Motor neuron (in vitro differentiated cells): ENCODE data around the gene KNSTRN. TPM values are rescaled to one million over a fixed set of nuclear protein-coding genes. Genes with fewer than 3 reads are reported as not detected.

Experiments used
- ATAC-seq, 8 experiments: fragments of 200-7000 bp; cut with Tn5 transposase; replicated peaks in 6 of 8; 2 replicates each; pipeline ENCODE4 v1.8.0; 2021; ENCODE audit warnings: mild to moderate bottlenecking in 8 of 8, moderate library complexity in 8 of 8
- H3K27ac ChIP-seq, 2 donors: fragments of 250-450 bp; sonication (Bioruptor Pico); 2 replicates each; pipeline ENCODE4 v1.9.0; 2021; ENCODE audit warnings: antibody characterized with exemption in 2 of 2, mild to moderate bottlenecking in 2 of 2, moderate library complexity in 1 of 2
- H3K4me1 ChIP-seq, 2 donors: fragments of 250-450 bp; sonication (Bioruptor Pico); replicated peaks in 1 of 2; 2 replicates each; pipeline ENCODE4 v1.6.1; 2021; ENCODE audit warnings: antibody characterized with exemption in 2 of 2, mild to moderate bottlenecking in 2 of 2, moderate library complexity in 1 of 2
- H3K4me3 ChIP-seq, 5 donors: fragments of 250-450 bp; sonication (Bioruptor Pico); 2 replicates each; pipeline ENCODE4 v1.9.0; 2021; ENCODE audit warnings: antibody characterized with exemption in 5 of 5, mild to moderate bottlenecking in 5 of 5, moderate library complexity in 4 of 5
- WGBS, 10 experiments: fragments of 450-650 bp; shearing (Covaris generic); methylation state at CpG; one replicate each; pipeline ENCODE4 v1.0.0; 2022; 5-methylcytosine and 5-hydroxymethylcytosine counted together
- in situ Hi-C, 9 experiments: fragments of 400-800 bp; cut with MboI; loops; one replicate each; pipeline ENCODE4 v1.15.0; 2021; ENCODE audit warnings: low sequenced_read_pairs in 9 of 9, low pct_unique_long_range_greater_than_20kb in 2 of 9; ENCODE audit not compliant: unreplicated experiment in 9 of 9
- total RNA-seq, 8 experiments: library from RNA; unstranded; fragments of 300-600 nt; gene quantifications; 2 replicates each; pipeline versions ENCODE4 v1.2.3 to v1.2.4, GENCODE V29; 2022

KNSTRN gene
- total RNA-seq, 8 experiments from 2014 or later = 19.5 to 63.3 (median 29.3) TPM

DNA sequence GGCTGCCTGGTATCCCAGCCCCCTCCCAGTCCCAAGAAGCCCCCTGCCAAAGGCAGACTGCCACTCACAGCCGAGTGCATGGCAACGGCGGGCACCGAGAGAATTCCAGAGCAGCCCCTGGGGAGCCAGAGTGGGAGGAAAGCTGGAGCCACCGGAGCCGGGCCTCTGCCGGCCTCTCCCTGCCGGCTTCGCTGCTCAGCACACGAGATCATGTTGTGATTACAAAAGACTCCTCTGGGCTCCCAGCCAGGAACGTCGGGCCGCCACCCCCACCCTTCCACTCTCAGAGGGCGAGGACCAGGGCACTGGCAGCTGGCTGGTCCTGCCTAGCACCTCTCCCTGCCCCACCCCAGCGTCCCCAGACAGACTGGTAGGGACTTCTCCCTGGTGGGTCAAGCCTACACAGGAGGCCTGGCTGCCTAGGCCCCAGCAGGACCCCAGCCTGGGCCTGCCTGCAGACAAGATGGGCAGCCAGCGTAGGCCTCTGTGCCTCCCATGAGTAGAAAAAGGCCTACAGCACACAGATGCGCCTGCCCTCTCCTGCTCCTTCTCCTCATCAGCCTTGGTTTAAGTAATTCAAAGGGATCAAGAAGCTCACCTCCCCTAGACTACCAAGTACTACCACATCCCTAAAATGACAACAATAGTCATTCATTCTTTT, 41.7 kb upstream of the KNSTRN start, which contains the start of gene CCDC9B:
Gene CCDC9B (minus strand): TSS at position 200 of the 661 bp plus-strand sequence. CDS start 120 bp downstream, at position 80.
- Histone ChIP-seq H3K4me3 (no peak within 1 kb of the TSS), H3K27ac (peak within 1 kb of the TSS; percentile 57 to 72)

DNA sequence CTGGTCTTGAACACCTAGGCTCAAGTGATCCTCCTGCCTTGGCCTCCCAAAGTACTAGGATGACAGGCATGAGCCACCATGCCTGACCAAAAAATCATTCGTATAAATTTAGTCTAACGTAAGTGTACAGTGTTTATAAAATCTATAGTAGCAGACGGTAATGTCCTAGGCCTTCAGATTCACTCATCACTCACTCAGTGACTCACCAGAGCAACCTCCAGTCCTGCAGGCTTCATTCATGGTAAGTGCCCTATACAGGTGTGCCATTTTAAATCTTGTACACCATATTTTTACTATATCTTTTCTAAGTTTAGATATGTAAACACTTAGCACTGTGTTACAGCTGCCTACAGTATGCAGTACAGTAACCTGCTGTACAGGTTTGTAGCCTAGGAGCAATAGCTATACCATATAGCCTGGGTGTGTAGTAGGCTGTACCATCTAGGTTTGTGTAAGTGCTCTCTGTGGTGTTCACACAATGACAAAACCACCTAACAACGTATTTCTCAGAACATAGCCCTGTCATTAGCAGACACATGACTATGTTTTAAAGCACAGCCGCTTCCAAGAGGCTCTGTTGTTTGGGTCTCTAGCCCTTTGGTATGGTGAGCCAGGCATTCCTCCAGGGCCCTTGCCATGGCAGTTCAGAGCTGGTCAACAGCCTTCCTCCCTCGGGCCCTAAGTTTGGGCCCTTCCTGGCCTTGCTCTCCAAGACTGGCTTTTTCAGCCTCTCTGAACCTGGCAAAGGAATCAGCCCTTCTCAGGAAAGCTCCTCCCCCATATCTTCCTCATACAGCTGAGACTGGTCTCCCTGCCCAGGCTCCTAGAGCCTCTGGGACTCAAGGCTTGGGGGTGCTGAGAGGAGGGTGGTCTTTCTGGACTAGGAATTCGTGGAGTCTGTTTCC, 39.9 kb upstream of the KNSTRN start:
- H3K4me3 ChIP-seq = no peak overlapping the region
- 0 to 93% (median 56%) methylated on average over 1 to 7 of the region's 7 CpGs; no CpG with 5 or more reads in 1 of the 10 experiments for WGBS, 10 experiments
- no peak overlapping the region for H3K27ac ChIP-seq
- in situ Hi-C loops = no loop called here
- peaks cover 25 to 26% of the 10 kb centered on the region in 2 donors for H3K4me1 ChIP-seq
- ATAC-seq = no peak

More for the DNA sequence above, 41.7 kb upstream of the KNSTRN start, which contains the start of gene CCDC9B:
- H3K4me1 ChIP-seq = peaks cover 26 to 31% of the 10 kb centered on the region in 2 donors
- ATAC-seq = peak; percentile 68 to 87 (median 76)
- in situ Hi-C loops = no loop called here
- 53 to 100% (median 83%) methylated on average over 1 to 6 of the region's 17 CpGs; no CpG with 5 or more reads in 7 of the 10 experiments for WGBS, 10 experiments

DNA sequence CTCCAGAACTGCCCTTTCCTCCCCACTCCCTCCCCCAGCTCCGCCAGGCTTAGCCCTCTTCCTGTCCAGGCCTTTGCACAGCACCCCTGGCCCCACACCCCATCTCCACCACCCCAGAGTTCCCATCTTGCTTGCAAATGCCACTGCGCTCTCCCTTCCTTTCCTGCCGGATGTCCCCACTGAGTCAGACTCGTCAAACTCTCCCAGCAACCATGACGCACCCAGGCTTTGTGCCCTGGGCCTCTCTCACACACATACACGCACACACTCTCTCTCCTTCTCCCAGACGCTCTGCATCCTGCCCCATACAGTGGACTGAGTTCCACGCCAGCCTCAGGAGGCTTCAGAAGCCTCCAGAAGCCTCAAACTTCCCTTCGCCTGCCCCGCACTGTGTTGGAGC, 39.0 kb upstream of the KNSTRN start:
- ATAC-seq = peak in 3 of 8 experiments; percentile 9 to 52 (median 17)
- 40 to 100% methylated on average over 1 to 2 of the region's 10 CpGs; no CpG with 5 or more reads in 8 of the 10 experiments for WGBS, 10 experiments
- Histone ChIP-seq H3K4me1 (peaks cover 19 to 20% of the 10 kb centered on the region in 2 donors), H3K4me3 (no peak overlapping the region), H3K27ac (no peak overlapping the region)
- in situ Hi-C loops = no loop called here

GRCh38 chr15:40344217-40344616, 38.3 kb upstream of the KNSTRN start:
- no peak overlapping the region for H3K27ac ChIP-seq
- peaks cover 19 to 20% of the 10 kb centered on the region in 2 donors for H3K4me1 ChIP-seq
- H3K4me3 ChIP-seq = no peak overlapping the region
- in situ Hi-C loops = no loop called here
- WGBS, 10 experiments = 37 to 100% (median 60%) methylated on average over 1 to 4 of the region's 6 CpGs; no CpG with 5 or more reads in 2 of the 10 experiments
- no peak for ATAC-seq

DNA sequence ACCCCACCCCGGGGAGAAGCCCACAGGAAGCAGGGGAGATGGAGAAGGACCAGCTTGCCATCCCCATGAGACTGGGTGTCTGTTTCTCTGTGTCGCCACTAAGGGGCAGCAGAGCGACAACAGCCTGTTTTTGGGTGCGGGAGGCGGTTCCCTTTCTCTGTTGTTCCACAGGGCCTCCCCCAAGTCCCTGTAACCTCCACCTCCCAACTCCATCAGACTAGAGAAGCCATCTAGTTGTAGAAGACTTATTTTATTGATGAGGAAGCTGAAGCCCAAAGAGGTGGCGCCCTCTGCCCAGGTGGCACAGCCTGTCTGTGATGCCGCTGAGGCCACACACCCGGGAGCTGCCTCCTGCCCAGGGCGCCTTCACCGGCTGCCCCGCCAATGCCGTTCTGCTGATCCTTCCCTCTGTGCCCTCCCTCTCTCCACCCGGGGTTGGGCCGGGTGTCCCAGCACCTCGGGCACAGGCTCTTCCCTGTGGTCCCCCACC, 37.8 kb upstream of the KNSTRN start:
- in situ Hi-C loops = no loop called here
- peak in 3 of 8 experiments; percentile 4 to 50 (median 7) for ATAC-seq
- Histone ChIP-seq H3K4me1 (peaks cover 16 to 17% of the 10 kb centered on the region in 2 donors), H3K27ac (no peak overlapping the region), H3K4me3 (no peak overlapping the region)
- WGBS, 10 experiments = 43 to 86% methylated on average over 4 to 9 of the region's 15 CpGs; no CpG with 5 or more reads in 8 of the 10 experiments

- no peak for ATAC-seq
- in situ Hi-C loops = no loop called here
Measured at GRCh38 chr15:40345225-40345866, 37.2 kb upstream of the KNSTRN start.

DNA sequence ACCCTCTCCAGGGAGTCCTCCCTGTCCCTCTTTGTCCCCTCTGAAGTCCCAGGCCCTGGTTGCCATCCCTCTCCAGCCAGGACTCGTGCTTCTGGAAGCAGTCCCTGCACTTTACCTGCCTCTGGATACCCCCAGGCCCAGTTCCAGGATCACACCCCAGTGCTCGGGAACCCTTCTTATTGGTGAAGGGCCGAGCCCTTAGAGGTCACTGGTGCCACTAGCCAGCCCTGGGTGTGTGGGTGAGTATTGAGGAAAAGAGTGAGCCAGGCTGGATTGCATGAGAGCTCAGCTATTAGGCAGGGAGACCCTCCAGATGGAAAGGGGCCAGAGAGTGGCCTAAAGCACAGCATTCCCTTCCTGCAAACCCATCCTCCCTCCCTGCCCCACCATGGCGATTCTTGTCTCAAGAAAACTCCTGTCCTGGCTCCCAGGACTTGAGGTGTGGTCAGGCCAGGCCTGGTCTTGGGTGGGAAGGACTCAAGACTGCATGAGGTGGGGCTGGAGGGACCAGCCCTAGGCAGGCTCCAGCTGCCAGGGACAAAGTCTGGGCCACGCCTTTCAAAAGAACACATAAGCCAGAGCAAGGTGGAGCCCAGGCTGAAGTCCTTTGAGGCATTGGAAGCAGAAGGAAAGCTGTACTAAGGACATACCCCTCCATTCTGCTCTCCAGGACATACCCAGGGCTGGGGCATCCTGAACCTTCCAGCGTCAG, 36.5 kb upstream of the KNSTRN start:
- H3K4me3 ChIP-seq = no peak overlapping the region
- peaks cover 3% of the 10 kb centered on the region in 2 donors for H3K4me1 ChIP-seq
- H3K27ac ChIP-seq = no peak overlapping the region
- ATAC-seq = peak in 3 of 8 experiments; percentile 14 to 73 (median 41)
- in situ Hi-C loops = no loop called here
- 20 to 100% (median 60%) methylated on average over 1 of the region's 6 CpGs; no CpG with 5 or more reads in 5 of the 10 experiments for WGBS, 10 experiments

More at GRCh38 chr15:40345225-40345866, 37.2 kb upstream of the KNSTRN start:
- 40 to 88% (median 60%) methylated on average over 1 of the region's 10 CpGs; no CpG with 5 or more reads in 7 of the 10 experiments for WGBS, 10 experiments
- Histone ChIP-seq H3K4me3 (no peak overlapping the region), H3K27ac (no peak overlapping the region), H3K4me1 (peaks cover 10% of the 10 kb centered on the region in 2 donors)

GRCh38 chr15:40346579-40347558, 35.7 kb upstream of the KNSTRN start:
- H3K27ac ChIP-seq = no peak overlapping the region
- no peak overlapping the region for H3K4me3 ChIP-seq
- in situ Hi-C loops = no loop called here
- WGBS, 10 experiments = 60 to 100% (median 85%) methylated on average over 1 to 4 of the region's 15 CpGs; no CpG with 5 or more reads in 4 of the 10 experiments
- H3K4me1 ChIP-seq = no peaks in the 10 kb centered on the region
- ATAC-seq = no peak

GRCh38 chr15:40347559-40348473, 34.7 kb upstream of the KNSTRN start:
- in situ Hi-C loops = no loop called here

GRCh38 chr15:40348474-40348870, 34.0 kb upstream of the KNSTRN start:
- ATAC-seq = no peak
- Histone ChIP-seq H3K27ac (no peak overlapping the region), H3K4me1 (no peaks in the 10 kb centered on the region), H3K4me3 (no peak overlapping the region)
- in situ Hi-C loops = no loop called here
- WGBS, 10 experiments = 78 to 85% methylated on average over 4 of the region's 5 CpGs; no CpG with 5 or more reads in 8 of the 10 experiments

More at GRCh38 chr15:40347559-40348473, 34.7 kb upstream of the KNSTRN start:
- no peaks in the 10 kb centered on the region for H3K4me1 ChIP-seq
- WGBS, 10 experiments = 70 to 74% methylated on average over 2 to 3 of the region's 11 CpGs; no CpG with 5 or more reads in 8 of the 10 experiments
- no peak overlapping the region for H3K4me3 ChIP-seq
- H3K27ac ChIP-seq = no peak overlapping the region
- ATAC-seq = peak in 1 of 8 experiments; percentile 16
